NCI-H1417 treated with DMSO at 0.1 percent for 48 hours (cell line): ENCODE measurements around the gene GPR150.

ENCODE experiments used
- DNase-seq: peaks from one replicate; lab custom pipeline; 2025; lab: John Stamatoyannopoulos, UW

The GPR150 gene

DNA sequence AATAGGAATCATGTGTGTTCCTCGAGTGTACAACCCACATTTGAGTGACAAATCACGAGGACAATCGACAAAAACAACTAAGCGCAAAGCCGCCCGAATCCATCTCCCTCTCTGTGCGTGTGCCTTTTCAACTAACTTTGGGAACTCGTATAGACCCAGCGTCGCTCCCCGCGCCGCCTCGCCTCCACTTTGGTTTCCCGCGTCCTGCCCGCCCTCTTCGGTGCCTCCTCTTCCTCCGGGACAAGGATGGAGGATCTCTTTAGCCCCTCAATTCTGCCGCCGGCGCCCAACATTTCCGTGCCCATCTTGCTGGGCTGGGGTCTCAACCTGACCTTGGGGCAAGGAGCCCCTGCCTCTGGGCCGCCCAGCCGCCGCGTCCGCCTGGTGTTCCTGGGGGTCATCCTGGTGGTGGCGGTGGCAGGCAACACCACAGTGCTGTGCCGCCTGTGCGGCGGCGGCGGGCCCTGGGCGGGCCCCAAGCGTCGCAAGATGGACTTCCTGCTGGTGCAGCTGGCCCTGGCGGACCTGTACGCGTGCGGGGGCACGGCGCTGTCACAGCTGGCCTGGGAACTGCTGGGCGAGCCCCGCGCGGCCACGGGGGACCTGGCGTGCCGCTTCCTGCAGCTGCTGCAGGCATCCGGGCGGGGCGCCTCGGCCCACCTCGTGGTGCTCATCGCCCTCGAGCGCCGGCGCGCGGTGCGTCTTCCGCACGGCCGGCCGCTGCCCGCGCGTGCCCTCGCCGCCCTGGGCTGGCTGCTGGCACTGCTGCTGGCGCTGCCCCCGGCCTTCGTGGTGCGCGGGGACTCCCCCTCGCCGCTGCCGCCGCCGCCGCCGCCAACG lies at the start of gene GPR150:
Gene GPR150 (plus strand): TSS at position 58 of the 840 bp plus-strand sequence. CDS start 189 bp downstream, at position 247.
- DNase-seq, result no peak

DNA sequence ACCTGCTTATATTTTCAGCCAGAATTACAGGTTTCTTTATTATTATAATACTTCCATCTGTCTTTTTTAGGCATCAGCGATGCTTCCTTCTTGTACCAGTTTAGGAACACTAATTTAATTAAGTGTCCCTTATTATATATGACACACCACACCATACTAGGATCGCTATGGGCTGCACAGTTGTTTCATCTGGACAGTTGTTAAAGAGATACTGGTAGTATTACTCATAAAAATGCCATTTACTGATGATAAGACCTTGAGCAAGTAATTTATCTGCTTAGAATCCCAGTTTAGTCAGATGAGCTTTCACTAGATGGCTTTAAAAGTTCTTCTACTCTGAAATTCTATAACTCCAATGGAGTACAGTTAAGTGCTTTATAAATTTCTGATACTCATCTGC lies 47.9 kb upstream of the GPR150 start:
- DNase-seq, result no peak

DNA sequence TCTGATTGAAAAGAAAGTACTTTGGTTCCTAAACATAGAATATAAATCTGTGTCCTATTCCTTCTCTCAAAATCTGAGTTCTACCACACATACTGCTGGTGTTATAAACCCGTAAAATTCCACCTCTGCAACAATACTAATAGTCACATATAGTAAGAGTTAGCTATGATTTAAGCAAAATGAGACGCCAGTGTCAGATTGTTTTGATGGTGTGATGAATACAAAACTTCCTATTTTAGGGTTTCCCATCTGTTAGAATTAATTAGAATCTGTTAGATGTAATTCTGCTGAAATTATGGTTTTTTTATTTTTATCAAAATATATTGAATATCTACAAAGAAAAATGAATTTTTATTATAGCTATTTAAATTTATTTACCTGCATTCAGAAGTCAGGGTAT lies 38.3 kb upstream of the GPR150 start:
- DNase-seq, result no peak

DNA sequence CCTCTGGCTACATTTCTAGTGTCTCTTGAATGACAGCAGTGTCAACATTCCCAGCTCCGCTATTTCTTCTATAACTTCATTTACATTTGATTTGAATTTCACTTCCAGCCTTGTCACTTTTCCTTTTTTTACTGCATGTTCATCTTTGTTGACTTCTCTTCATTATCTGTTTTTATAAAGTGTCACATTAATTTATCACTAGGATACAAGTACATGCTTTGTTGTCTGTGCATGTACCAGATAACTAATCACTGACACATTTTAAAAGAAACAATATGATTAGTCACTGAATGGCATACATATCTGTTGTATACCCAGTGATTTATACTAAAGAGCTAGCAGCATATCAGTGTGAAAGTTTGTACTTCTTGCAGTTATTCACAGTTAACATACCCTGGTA lies 35.9 kb upstream of the GPR150 start:
- no peak for DNase-seq

DNA sequence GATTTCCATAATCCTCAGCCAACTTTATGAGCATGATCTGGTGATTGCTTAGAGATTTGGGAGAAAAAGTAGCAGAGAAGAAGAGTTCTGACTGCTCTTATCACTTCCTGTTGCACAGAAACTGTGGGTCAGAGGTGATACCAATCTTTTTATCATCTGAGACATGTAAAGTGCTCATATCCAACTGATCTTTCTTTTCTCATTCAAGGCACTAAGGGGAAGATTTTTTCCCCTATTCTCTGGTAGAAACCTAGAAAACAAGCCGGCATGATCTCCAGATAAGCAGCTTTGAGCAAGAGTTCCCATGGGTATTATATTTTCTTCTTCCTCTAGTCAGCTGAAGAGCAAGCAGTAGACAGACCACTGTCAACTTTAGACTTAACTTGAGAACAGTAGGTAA lies 29.0 kb upstream of the GPR150 start:
- DNase-seq, result no peak

DNA sequence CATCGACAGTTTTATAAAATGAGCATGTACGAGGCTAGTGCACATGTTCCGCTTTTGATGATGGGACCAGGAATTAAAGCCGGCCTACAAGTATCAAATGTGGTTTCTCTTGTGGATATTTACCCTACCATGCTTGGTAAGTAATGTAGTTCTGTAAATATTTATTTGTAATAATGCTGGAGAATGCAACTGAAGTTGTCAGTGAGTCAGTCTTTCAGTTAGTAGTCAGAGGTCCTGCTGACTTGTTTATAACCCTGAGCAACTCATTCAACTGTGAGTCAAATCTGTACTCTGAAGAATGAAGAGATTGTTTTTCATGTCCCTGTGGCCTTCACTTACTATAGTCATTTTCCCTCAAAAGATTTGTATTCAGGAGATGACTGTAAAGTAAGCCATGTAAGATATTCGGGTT lies 28.4 kb upstream of the GPR150 start:
- no peak for DNase-seq

DNA sequence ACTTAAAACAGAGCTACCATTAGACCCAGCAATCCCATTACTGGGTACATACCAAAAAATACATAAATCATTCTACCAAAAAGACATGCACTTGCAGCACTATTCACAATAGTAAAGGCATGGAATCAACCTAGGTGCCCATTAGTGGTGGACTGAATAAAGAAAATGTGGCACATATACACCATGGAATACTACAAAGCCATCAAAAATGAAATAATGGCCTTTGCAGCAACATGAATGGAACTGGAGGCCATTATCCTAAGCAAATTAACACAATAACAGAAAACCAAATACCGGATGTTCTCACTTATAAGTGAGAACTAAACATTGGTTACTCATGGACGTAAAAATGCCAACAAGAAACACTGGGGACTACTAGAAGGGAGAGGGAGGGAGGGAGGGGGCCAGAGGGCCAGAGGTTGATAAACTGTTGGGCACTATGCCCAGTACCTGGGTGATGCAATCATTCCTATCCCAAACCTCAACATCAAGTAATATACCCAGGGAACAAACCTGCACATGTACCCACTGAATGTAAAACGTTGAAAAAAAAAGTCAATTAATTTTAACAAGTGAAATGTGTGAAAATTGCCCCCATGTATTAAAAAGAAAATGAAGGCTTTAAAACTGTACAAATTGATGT lies 24.5 kb upstream of the GPR150 start:
- no peak for DNase-seq

DNA sequence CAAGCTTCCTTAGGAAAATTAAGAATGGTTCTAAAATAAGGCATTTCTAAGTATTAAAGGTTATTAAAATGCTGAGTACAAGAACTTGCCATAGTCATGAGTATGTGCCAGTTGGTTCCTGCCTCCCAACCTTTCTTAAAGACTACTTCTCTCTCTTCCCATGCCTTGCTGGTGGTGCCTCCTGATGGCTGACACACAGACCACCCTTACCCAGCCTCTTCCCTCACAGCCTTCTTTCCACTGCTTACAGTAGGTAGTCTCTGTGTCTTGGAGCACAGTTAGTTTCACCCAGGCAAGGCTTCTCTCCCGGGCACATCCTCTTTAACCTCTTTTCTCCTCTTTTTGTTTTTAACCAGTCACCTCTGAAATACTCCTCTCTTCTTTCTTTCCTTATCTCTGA lies 20.6 kb upstream of the GPR150 start:
- no peak for DNase-seq

DNA sequence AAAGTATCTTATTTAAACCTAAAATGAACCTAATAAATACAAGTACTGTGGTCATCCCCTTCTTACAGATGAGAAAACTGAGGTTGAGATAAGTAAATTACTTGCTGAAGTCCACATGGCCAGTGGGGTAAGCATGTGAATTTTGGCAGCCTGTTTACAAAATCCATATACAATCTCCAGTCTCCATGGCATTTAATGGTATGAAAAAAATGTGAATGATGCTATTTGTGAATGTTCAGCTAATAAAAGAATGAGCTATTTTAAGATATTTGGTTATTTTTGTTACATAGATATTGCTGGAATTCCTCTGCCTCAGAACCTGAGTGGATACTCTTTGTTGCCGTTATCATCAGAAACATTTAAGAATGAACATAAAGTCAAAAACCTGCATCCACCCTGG lies 19.3 kb upstream of the GPR150 start:
- DNase-seq, result no peak

DNA sequence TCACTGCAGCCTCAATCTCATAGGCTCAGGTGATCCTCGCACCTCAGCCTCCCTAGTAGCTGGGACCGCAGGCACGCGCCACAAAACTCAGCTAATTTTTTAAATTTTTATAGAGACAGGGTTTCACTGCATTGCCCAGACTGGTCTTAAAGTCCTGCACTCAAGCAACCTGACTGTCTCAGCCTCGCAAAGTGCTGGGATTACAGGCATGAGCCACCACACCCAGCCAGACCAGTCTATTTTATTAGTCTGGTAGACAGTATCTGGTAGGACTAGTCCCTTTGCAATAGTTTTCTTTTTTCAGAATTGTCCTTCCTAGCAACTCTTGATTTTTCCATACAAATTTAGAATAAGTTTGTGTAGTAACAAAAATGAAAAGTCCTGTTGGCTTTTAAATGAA lies 14.1 kb upstream of the GPR150 start:
- no peak for DNase-seq

DNA sequence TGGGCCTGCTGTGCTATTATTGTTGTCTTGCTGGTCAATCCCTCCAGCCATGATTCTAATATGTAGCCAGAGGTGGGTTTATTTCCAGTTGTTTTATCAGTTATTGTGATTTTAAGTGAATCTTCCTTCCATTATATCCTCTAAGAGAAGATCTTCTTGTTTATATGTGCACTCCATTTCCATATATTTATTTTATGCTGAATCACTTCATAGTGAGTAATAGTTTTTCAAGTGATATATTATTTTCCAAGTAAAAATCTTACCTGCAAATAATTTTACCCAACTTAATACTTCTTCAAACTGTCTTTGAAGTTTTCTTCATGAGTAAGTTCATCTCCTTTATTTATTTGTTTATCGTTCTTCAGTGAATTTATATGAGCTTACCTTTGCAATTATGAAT lies 13.5 kb upstream of the GPR150 start:
- DNase-seq, result no peak

DNA sequence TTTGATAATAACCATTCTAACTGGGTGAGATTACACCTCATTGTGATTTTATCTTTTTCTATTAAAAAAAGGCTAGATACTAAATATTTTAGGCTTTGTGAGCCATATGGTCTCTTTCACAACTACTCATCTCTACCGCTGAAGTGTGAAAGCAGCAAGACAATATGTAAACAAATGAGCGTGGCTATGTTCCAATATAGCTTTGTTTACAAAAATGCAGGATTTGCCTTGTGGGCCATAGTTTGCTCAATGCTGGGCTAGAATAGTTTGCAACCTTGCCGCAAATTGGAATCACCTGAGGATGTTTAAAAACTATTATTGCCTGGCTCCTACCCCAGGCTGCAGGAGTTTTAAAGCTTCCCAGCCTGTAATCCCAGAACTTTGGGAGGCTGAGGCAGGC lies 10.2 kb upstream of the GPR150 start:
- no peak for DNase-seq

DNA sequence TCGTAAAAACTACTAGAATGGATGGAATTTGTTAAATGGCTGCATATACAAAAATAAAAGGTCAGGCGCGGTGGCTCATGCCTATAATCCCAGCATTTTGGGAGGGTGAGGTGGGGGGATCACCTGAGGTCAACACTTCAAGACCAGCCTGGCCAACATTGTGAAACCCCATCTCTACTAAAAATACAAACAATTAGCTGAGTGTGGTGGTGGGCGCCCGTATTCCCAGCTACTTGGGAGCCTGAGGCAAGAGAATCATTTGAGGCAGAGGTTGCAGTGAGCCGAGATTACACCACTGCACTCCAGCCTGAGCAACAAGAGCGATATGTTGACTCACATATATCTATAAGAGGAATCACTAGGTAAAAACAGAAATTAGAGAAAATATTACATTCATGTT lies 9.3 kb upstream of the GPR150 start:
- no peak for DNase-seq

DNA sequence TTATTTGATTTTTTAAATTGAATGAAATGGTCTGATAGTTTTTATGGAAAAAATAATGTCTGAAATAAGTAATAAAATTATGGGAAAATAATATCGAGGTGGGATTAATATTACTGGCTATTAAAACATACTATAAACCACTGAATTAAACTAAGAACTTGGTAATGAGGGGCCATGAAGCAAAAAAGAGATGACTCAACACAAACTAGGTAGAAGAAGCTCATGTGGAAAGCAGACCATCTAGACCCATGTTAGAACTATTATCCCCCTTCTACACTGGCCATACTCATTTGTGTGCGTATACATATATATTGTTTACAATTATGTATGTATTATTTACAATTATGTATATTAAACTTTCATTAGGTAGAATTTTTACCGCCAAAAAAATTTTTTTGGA lies 8.5 kb upstream of the GPR150 start:
- DNase-seq, result no peak

DNA sequence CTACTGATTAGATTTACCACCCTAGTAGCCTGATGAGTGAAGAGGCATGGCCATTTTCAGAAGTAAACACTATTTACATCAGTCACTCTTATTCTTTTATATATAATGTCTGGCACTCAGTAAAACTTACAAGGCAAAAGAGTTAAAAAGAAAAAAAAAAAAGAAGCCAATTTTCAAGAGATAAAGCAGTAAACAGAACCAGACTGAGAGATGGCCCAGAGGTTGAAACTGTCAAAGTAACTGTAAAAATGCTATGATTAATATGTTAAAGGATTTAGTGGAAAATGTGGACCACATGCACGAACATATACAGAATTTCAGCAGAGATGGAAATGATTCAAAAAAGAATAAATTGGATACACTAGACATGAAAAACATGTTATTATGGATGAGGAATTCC lies 6.4 kb upstream of the GPR150 start:
- no peak for DNase-seq

DNA sequence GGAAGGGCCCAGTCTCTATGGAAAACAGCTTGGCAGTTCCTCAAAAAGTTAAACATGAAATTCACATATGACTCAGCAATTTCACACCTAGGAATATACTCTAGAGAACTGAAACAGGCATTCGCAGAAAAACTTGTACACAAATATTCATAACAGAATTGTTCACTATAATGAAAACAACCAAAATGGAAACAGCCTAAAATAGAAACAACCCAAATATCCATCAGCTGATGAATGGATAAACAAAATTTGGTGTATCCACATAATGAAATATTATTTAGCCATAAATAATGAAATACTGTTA lies 4.8 kb upstream of the GPR150 start:
- no peak for DNase-seq

DNA sequence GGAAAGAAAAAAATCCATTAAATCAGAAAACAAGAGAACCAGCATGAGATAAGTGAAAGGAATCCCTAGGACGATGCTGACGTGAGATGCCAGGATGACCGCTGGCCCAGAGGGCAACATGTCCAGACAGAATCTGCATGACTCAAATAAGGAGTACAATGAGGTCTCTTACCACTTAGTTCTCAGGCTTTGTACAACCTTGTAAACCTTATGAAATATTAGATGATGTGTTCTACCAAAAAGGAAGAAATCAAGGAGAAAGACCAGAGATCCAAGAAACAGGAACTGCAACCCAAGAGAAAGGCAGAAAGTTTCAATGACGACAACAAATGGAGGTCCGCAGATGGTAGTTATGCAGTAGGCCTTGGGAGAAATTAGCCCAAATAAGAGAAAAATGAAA lies 2.8 kb upstream of the GPR150 start:
- DNase-seq, result no peak

DNA sequence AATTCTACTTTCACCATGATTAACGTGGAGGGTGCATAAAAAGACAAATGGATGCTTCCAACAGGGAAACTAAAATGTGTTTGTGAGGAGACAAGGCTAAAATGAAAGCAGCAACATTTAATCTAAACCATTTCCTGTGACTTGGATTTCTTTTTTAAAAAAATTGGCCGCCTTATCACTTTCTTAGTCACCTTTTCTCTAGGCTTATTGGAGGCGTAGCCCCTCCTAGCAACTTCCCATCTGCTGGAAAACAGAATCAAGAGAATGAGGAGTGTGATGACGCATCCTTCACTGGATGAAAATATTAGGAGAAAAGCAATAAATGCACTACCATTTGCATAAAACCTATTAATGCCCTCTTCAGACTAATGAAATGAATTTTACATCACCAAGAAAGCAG lies 791 bp upstream of the GPR150 start:
- no peak for DNase-seq

DNA sequence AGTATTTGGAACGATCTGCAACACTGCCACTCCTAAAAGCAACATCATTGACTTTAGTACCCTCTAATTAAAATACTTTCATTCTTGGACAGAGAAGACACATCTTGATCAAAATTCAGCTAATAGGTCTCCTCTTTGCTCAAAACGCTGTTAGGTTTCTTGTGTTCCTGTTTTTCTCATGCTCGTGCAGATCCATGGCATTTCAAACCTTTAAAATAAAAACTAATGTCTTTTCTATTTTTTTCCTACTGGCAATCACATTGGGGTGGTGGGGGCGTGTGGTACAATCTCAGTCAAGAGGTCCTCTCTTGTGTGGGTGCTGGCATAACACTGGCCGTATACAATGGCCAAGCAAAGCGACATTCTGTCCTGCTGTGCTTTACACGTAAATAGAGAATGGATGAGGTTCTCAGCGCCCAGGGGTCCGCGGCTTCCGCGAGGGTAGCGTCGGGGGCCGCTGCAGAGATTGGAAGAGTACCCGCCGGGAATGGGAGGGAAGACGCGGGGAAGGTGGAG lies 315 bp upstream of the GPR150 start:
- no peak for DNase-seq

DNA sequence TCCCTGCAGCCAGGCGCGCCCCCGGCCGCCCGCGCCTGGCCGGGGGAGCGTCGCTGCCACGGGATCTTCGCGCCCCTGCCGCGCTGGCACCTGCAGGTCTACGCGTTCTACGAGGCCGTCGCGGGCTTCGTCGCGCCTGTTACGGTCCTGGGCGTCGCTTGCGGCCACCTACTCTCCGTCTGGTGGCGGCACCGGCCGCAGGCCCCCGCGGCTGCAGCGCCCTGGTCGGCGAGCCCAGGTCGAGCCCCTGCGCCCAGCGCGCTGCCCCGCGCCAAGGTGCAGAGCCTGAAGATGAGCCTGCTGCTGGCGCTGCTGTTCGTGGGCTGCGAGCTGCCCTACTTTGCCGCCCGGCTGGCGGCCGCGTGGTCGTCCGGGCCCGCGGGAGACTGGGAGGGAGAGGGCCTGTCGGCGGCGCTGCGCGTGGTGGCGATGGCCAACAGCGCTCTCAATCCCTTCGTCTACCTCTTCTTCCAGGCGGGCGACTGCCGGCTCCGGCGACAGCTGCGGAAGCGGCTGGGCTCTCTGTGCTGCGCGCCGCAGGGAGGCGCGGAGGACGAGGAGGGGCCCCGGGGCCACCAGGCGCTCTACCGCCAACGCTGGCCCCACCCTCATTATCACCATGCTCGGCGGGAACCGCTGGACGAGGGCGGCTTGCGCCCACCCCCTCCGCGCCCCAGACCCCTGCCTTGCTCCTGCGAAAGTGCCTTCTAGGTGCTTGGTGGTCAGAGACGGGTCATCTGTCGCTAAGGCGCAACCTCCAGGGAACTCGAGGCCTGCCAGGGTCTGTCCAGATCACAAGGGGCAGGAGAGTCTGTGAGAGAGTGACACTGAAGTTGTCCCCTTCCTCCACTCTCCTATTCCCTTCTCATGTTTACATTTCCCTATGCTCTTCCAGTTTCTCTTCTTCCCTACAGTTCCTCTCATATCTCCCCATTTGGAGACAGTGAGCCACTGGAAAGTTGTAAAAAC lies 1.3 kb downstream of the GPR150 start:
- DNase-seq, result no peak

DNA sequence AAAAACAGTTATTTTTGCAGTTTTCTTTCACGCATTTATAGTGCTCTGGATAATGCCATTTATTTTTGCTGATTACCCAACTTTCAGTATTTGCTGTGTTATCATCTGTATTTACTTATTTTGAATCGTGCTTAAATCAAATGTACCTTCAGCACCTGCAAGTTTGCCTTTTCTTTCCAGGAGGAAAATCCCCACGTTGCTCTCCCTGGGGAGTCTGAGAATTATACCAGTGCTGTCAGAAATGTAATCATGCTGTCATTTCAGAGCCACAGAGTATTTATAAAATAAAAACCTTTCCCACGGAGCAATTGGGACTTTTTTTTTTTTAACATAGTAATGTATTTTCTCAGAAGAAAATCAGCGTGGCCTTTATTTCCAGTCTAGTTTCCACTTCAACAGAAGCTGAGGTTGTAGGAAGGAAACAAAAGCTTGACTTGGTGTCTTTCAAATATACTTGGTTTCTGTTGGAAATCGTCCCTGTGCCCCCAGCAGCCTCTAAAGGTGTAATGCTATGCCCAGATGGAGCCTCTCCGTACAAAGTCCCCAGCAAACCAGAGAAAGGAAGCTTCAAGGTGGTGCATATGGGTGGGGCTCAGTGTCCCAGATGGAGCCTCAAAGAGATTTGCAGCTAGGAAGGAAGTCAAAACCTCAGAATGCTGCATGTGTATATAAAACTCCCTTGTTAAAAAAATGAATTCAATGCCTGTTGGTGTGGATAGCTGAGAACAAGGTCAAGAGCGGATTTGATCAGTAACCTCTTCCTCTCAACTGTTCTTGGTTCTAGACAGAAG lies 2.1 kb downstream of the GPR150 start:
- DNase-seq, result no peak

DNA sequence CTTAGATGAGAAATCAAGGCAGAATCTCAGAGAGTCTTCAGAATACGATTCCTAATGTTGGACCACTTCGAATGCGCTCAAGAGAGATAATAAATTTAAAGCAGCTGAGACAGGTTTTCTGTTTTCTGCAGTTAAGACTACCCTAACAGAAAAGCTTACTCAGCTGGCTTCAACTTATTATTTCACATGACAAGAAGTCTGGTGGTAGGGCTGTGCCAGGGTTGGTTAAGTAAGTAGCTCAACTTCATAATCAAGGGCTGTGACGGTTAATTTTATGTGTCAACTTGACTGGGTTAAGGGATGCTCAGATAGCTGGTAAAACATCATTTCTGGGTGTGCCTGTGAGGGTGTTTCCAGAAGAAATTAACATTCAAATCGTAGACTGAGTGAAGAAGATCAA lies 3.8 kb downstream of the GPR150 start:
- no peak for DNase-seq
